Measurements from ENCODE around the gene PRKCA. TPM values are rescaled to one million over a fixed set of nuclear protein-coding genes. Genes with fewer than 3 reads are reported as not detected.

PRKCA gene
- total RNA-seq, 2 experiments from 2014 or later: 75.1 to 78.5 TPM

- CTCF ChIA-PET: no interaction called here
- DNase-seq: no peak
- Mint-ChIP-seq H3K9me3 (peaks cover 6% of the 10 kb centered on the region), H3K4me3 (no peak overlapping the region), H3K36me3 (no peaks in the 10 kb centered on the region), H3K4me1 (ENCODE audit: low read depth) (peaks cover 2% of the 10 kb centered on the region), H3K27ac (no peak overlapping the region), H3K27me3 (peaks cover under 1% of the 10 kb centered on the region)
- intact Hi-C loops (cut with micrococcal nuclease): no loop called here
- POLR2A ChIA-PET: no interaction called here
Observed at GRCh38 chr17:66858226-66859083, 556.0 kb downstream of the PRKCA start.

GRCh38 chr17:66859353-66859752 lies 556.9 kb downstream of the PRKCA start:
- no peak for DNase-seq
- ChIA-PET CTCF (interaction anchor here (0.7 kb wide), 1 partner anchor 659 kb away, joined by 4 read pairs; no protein-coding TSS in a partner anchor), POLR2A (no interaction called here)
- Mint-ChIP-seq H3K27ac (no peak overlapping the region), H3K27me3 (peaks cover 5% of the 10 kb centered on the region), H3K9me3 (peaks cover 15% of the 10 kb centered on the region), H3K4me1 (ENCODE audit: low read depth) (peaks cover 2% of the 10 kb centered on the region), H3K4me3 (no peak overlapping the region), H3K36me3 (no peaks in the 10 kb centered on the region)
- intact Hi-C loops (cut with micrococcal nuclease): no loop called here

- no peak overlapping the region for H3K27ac Mint-ChIP-seq
- intact Hi-C loops (cut with micrococcal nuclease): no loop called here
- H3K36me3 Mint-ChIP-seq: no peaks in the 10 kb centered on the region
- POLR2A ChIA-PET: no interaction called here
- no peak overlapping the region for H3K4me3 Mint-ChIP-seq
- H3K27me3 Mint-ChIP-seq: peaks cover 5% of the 10 kb centered on the region
- CTCF ChIA-PET: interaction anchor here (0.8 kb wide), 1 partner anchor 9 kb away, joined by 3 read pairs; no protein-coding TSS in a partner anchor
- DNase-seq: no peak
- H3K9me3 Mint-ChIP-seq: peaks cover 14% of the 10 kb centered on the region
- H3K4me1 Mint-ChIP-seq (ENCODE audit: low read depth): peaks cover 2% of the 10 kb centered on the region
Observed at GRCh38 chr17:66860204-66860603, 557.8 kb downstream of the PRKCA start.

Small RNA genes within 50 kb of the gene (microRNA-seq; reads per million reads assigned to microRNA genes)
- gene MIR634 (ENCODE audit: borderline microRNAs expressed, borderline number of aligned reads, borderline replicate concordance): not detected

Other genes starting within 250 kb of the PRKCA start
- 1 to 10 TPM; 3.3 to 3.7 TPM for gene CEP112, start 110.5 kb upstream of the PRKCA start, total RNA-seq
- not detected for gene APOH, start 73.2 kb upstream of the PRKCA start, total RNA-seq